ENCODE data around the gene SYN1. TPM values are rescaled to one million over a fixed set of nuclear protein-coding genes. Genes with fewer than 3 reads are reported as not detected.

SYN1 gene
- polyA plus RNA-seq, 3 donors: 0.11 to 4.0 (median 0.29) TPM

DNA sequence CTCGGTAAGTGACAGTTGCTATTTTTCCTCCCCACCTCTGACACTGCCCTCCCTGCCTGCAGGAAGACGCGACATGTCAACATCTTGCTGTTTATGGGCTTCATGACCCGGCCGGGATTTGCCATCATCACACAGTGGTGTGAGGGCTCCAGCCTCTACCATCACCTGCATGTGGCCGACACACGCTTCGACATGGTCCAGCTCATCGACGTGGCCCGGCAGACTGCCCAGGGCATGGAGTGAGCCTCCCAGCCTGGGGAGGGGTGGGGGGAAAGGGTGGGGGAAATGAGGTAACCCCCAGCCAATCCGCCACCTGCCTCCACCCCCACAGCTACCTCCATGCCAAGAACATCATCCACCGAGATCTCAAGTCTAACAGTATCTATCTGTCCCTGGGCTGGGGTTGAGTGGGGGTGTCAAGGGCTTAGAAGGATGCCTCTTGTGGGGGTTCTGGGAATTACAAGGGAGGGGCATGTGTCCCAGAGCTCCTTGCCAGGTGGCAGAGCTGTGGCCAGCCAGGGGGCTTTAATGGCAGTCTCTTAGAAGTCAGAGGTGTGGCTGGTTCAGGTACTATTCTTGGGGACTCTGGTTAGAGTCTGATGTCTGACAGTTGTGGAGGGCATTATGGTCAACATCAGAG lies 50.9 kb downstream of the SYN1 start:
- Histone ChIP-seq H3K9me3 (replicated peaks in 1 of 2; ENCODE audit: control insufficient read depth in 1 of 2, insufficient read depth in 1 of 2, low read length in 2 of 2) (no peaks in the 10 kb centered on the region), H3K9ac (ENCODE audit: insufficient read depth, low read length, poor library complexity, severe bottlenecking) (no peak overlapping the region), H3K27me3 (ENCODE audit: control insufficient read depth in 2 of 2, insufficient read depth in 2 of 2, low read length in 2 of 2) (peaks cover 0 to 6% of the 10 kb centered on the region in 2 donors), H3K4me1 (ENCODE audit: control insufficient read depth in 1 of 2, insufficient read depth in 2 of 2, low read length in 2 of 2) (peaks cover 17 to 22% of the 10 kb centered on the region in 2 donors), H3K79me2 (ENCODE audit: insufficient read depth, low read length) (peaks cover 11% of the 10 kb centered on the region), H3K4me2 (replicated peaks; ENCODE audit: extremely low read depth, low read length, poor library complexity, severe bottlenecking) (no peak overlapping the region), H3K4me3 (replicated peaks in 1 of 3; ENCODE audit: low read depth in 2 of 3, low read length in 3 of 3) (no peak overlapping the region), H3K36me3 (replicated peaks in 1 of 2; ENCODE audit: control insufficient read depth in 1 of 2, insufficient read depth in 2 of 2, low read length in 2 of 2) (peaks cover 60 to 73% of the 10 kb centered on the region in 2 donors), H3K27ac (ENCODE audit: low read depth in 1 of 2, low read length in 2 of 2) (no peak overlapping the region), H2AFZ (ENCODE audit: insufficient read depth, low read depth, low read length, poor library complexity, severe bottlenecking) (no peak overlapping the region), H4K20me1 (ENCODE audit: insufficient read depth, low read length) (peaks cover 5% of the 10 kb centered on the region)
- DNase-seq: peak in 2 of 3 donors; percentile 17 to 36
- Mint-ChIP-seq H3K4me1 (peaks cover 25% of the 10 kb centered on the region), H3K27me3 (ENCODE audit: low read depth in 3 of 3) (peaks cover 8 to 18% (median 9%) of the 10 kb centered on the region in 3 donors), H3K4me3 (no peak overlapping the region), H3K27ac (peak overlapping the region in 3 of 7 donors; percentile 40 to 73 (median 50)), H3K36me3 (peaks cover 72 to 75% of the 10 kb centered on the region in 2 donors), H3K9me3 (peaks cover 0 to 12% (median 5%) of the 10 kb centered on the region in 7 donors)
- TF ChIP-seq, protein P1, sequence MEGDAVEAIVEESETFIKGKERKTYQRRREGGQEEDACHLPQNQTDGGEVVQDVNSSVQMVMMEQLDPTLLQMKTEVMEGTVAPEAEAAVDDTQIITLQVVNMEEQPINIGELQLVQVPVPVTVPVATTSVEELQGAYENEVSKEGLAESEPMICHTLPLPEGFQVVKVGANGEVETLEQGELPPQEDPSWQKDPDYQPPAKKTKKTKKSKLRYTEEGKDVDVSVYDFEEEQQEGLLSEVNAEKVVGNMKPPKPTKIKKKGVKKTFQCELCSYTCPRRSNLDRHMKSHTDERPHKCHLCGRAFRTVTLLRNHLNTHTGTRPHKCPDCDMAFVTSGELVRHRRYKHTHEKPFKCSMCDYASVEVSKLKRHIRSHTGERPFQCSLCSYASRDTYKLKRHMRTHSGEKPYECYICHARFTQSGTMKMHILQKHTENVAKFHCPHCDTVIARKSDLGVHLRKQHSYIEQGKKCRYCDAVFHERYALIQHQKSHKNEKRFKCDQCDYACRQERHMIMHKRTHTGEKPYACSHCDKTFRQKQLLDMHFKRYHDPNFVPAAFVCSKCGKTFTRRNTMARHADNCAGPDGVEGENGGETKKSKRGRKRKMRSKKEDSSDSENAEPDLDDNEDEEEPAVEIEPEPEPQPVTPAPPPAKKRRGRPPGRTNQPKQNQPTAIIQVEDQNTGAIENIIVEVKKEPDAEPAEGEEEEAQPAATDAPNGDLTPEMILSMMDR (IDR thresholded peaks at IDR 0.05): peak; percentile 63
- intact Hi-C loops (cut with micrococcal nuclease): no loop called here
- WGBS (ENCODE audit: insufficient coverage): 100% methylated on average over 4 of the region's 13 CpGs

- Histone ChIP-seq H3K4me2 (replicated peaks; ENCODE audit: extremely low read depth, low read length, poor library complexity, severe bottlenecking) (no peak overlapping the region), H3K79me2 (ENCODE audit: insufficient read depth, low read length) (peaks cover 25% of the 10 kb centered on the region), H2AFZ (ENCODE audit: insufficient read depth, low read depth, low read length, poor library complexity, severe bottlenecking) (no peak overlapping the region), H4K20me1 (ENCODE audit: insufficient read depth, low read length) (peaks cover 13% of the 10 kb centered on the region), H3K4me1 (ENCODE audit: control insufficient read depth in 1 of 2, insufficient read depth in 2 of 2, low read length in 2 of 2) (peaks cover 25 to 27% of the 10 kb centered on the region in 2 donors), H3K9ac (ENCODE audit: insufficient read depth, low read length, poor library complexity, severe bottlenecking) (no peak overlapping the region), H3K27ac (ENCODE audit: low read depth in 1 of 2, low read length in 2 of 2) (no peak overlapping the region), H3K36me3 (replicated peaks in 1 of 2; ENCODE audit: control insufficient read depth in 1 of 2, insufficient read depth in 2 of 2, low read length in 2 of 2) (peaks cover 66 to 80% of the 10 kb centered on the region in 2 donors), H3K9me3 (replicated peaks in 1 of 2; ENCODE audit: control insufficient read depth in 1 of 2, insufficient read depth in 1 of 2, low read length in 2 of 2) (no peaks in the 10 kb centered on the region), H3K4me3 (replicated peaks in 1 of 3; ENCODE audit: low read depth in 2 of 3, low read length in 3 of 3) (no peak overlapping the region), H3K27me3 (ENCODE audit: control insufficient read depth in 2 of 2, insufficient read depth in 2 of 2, low read length in 2 of 2) (no peaks in the 10 kb centered on the region)
- DNase-seq: no peak
- Mint-ChIP-seq H3K4me1 (peaks cover 25% of the 10 kb centered on the region), H3K36me3 (peaks cover 72 to 73% of the 10 kb centered on the region in 2 donors), H3K27ac (peak overlapping the region in 1 of 7 donors; percentile 50), H3K4me3 (no peak overlapping the region), H3K27me3 (ENCODE audit: low read depth in 3 of 3) (peaks cover 0 to 3% (median 2%) of the 10 kb centered on the region in 3 donors), H3K9me3 (peaks cover 0 to 9% (median 0%) of the 10 kb centered on the region in 7 donors)
- 90% methylated on average over 6 of the region's 11 CpGs for WGBS (ENCODE audit: insufficient coverage)
- TF ChIP-seq, protein P1 (IDR thresholded peaks at IDR 0.05): no peak
- intact Hi-C loops (cut with micrococcal nuclease): no loop called here
These were observed 52.8 kb downstream of the SYN1 start for GRCh38 chrX:47566841-47567240.

All from CD14-positive monocyte (primary cell).